ENCODE results near the gene OCLN.
"Not testable (repeated sequence)": the region's sequence is repeated elsewhere in the genome, so short reads cannot be mapped to it uniquely, and the experiment has no call there.

OCLN gene

DNA sequence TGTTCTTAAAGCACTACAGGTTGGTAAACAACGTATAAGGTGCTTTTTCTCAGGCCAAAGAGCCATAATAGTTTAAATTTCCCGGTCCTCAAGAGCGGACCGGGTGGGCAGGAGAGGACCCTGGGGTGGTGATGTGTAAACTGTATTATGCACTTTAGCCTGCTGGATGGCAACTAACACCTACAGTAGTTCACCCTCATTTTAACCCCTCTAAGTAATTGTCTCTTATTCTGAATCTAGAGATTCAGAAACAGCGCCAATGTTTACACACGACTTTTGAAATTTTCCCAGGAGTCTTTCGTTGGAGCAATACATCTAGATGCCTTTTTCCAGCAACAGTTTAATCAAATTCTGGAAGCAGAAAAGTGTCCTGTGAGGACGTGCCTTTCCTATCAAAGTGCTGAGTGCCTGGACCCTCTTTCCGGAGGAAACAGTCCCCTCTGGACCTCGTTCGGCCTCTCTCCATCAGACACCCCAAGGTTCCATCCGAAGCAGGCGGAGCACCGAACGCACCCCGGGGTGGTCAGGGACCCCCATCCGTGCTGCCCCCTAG lies 676 bp upstream of the OCLN start:
- DNase-seq, result no peak

DNA sequence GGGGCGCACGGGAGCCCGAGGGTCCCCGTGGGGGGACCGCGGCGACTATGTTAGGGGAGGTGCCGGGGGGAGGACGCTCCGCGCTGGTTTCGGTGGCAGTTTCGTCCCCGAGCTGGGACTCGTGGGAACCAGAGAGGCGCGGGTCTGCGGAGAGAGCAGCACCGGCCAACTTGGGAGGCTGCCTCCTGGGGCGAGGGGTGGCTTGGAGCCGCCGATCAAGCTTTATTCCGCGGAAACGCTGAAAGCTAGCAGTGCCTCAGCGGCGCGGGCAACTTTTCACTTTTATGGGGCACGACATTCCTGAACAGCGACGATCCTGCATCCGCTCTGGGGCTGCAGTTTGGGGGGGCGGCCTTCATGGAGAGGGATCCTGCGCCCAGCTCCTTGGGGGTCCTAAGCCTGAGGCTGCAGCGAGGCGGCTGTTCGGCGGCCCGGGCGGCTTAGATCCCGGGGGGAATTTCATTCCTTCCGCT lies 369 bp downstream of the OCLN start:
- no peak for DNase-seq

DNA sequence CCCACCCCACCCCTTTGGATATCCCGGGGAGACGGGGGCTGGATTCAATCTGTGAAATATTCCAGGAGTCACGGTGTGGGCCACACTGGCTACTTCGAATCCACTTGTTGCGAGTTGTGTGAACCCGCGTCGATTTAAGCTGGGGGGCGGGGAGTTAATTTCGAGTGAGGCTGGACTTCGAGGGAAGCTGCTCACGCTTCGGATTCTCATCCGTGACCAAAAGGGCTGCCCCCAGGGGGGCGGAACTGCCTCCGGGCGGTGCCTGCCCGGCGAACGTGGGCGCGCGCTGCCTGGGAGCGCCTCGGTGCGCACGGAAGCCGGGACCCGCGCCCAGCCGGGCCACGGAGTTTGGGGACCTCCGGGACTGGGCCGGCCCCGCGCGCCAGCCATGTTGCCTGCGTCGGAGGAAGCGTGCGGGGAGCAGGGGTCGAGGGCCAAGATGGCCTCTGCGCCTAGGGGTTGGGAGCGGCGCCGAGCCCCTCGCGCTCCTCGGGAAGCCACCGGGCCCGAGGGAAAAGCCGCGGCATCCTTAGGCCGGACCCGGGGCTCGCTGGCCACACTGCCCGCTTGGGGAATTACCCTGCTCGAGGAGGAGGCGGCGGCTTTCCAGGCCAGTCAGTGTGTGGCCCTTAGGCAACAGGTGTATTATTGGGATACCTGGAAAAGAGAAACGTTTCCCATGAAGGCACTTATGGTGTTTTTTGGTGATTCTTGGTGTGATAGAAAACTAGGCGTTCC lies 975 bp downstream of the OCLN start:
- no peak for DNase-seq

DNA sequence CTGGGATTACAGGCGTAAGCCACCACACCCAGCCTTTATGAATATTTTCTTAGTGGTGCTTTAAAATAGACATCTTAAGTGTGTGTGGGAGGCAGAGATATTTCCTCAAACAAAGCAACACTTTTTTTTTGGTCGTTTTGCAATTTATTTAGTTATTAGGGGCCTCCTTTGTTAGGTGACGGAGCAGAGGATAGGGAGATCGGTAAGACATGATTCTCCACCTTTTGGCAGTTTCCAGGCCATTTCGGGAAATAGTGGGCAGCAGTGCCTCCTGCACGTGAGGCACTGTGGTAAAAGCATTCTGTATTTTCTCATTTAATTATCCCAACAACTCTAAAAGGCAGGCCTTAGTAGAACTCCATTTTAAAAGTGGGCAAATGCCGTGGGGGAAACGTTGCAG lies 1.9 kb downstream of the OCLN start:
- DNase-seq, result no peak

DNA sequence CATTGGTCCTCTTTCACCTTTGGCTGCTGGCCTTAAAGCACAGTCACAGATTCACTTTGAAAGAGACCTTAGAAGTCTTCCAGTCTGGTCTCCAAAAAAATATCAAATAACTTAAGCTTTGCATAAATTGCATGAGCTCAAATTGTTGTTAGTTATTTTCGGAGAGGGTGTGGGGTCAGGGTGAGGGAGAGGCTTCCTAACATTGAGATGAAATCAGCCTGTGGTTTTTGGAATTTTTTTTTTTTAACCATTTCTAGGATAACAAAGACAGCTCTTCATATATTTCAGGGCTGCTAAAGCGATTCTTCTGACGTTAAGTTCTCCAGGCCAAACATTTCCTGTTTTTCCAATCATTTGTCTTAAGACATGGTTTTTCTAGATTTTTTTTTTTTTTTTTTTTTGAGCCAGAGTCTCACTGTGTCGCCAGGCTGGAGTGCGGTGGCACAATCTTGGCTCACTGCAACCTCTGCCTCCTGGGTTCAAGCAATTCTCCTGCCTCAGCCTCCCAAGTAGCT lies 4.5 kb downstream of the OCLN start:
- no peak for DNase-seq

DNA sequence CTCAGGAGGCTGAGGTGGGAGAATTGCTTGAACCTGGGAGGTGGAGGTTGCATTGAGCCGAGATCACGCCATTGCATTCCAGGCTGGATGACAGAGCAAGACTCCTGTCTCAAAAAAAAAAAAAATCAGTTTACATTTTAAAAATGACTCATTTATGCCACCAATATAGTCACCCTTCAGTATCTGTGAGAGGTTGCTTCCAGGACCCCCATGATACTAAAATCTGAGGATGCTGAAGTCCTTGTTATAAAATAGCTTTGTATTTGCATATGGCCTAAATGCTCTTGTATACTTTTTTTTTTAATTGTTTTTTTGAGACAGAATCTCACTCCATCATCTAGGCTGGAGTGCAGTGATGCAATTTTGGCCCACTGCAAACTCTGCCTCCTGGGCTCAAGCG lies 5.8 kb downstream of the OCLN start:
- no peak for DNase-seq

DNA sequence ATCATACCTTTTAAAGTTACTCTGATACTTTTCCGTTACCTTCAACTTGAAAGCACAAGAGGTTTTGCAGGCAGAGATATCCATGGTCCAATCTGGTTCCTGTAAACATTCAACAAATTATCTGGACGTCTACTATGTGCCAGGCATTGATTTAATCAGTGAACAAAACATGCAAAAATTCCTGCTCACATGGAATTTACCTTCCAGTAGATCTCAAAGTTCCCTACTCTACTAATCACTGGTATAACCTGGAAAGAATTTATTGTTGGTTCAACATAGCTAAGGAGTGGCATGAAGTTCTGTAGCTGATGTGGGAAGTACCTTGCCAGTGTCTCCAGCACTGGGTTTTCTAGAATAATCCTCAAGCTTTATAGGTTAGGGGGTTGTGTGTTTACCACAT lies 9.8 kb downstream of the OCLN start:
- no peak for DNase-seq

DNA sequence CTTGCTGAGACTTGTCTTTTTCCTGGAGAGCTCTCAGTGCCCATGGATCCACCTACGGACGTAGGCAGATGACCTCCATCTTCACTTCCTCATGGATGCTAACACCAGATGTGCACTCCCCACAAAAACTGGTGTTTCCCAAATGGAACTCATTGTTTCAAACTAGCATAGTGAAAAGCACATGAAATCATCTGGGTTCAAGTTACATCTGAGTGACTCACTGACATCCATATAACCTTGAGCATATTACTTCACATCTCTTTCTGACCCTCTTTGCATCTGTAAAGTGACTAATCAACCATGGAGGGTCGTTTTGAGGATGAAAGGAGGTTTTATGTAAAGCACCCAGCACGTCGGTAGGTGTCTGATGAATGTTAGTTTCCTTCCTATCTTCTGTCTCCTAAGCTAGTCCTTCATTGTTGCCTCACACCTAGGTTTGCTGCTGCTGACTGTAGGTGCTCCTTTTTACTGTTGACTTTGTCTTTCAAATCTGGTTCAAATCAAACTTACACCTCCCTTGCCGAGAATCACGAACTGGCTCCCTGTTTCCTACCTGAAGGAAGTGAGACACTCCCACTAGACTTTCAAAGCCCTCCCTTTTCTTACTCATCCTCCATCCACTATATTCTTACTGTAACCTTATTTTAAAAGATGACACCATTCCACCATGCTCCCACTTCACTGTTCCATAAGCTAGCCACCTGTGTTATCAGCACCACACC lies 10.3 kb downstream of the OCLN start:
- no peak for DNase-seq

DNA sequence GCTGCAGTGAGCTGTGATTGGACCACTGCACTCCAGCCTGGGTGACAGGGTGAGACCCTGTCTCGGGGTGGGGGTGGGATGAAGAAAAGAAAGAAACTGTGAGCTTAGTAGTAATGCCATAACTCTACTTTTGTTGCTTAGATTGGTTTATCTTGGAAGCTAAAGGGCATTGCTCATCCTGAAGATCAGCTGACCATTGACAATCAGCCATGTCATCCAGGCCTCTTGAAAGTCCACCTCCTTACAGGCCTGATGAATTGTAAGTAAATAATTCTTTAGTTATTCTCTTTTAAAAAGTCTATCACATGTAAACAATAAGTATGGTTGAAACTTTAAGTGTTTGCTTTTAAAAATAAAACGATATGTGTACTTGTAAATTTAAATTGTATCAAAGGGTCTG lies 11.4 kb downstream of the OCLN start:
- DNase-seq, result no peak

DNA sequence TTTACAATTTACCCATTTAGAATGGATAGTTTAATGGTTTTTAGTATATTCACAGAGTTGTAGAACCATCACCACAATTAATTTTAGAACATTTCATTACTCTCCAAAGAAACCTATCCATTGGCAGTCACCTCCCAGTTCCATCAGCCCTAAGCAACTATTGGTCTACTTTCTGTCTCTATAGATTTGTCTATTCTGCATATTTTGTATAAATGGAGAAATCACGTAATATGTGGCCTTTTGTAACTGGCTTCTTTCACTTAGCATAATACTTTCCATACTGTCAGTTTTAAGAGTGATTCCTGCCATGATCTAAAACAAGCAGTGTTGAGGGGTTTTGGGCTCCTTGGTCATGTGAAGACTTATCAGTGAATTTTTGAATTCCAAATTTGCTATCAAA lies 12.7 kb downstream of the OCLN start:
- DNase-seq, result no peak

DNA sequence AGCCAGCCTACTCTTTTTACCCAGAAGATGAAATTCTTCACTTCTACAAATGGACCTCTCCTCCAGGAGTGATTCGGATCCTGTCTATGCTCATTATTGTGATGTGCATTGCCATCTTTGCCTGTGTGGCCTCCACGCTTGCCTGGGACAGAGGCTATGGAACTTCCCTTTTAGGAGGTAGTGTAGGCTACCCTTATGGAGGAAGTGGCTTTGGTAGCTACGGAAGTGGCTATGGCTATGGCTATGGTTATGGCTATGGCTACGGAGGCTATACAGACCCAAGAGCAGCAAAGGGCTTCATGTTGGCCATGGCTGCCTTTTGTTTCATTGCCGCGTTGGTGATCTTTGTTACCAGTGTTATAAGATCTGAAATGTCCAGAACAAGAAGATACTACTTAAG lies 16.6 kb downstream of the OCLN start:
- no peak for DNase-seq

DNA sequence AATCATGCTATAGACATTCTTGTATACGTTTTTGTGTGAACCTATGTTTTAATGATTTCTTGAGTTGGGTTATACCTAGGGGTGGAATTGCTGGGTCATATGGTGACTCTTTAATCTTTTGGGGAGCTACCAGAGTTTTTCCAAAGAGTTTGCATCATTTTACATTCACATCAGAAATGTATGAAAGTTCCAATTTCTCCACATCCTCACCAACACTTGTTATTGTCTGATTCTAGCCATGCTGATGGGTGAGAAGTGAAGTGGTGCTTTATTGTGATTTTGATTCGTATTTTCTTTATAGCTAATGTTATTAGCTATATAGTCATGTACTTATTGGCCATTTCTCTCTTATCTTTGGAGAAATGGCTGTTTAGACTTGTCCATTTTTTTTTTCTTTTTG lies 18.1 kb downstream of the OCLN start:
- DNase-seq, result no peak

DNA sequence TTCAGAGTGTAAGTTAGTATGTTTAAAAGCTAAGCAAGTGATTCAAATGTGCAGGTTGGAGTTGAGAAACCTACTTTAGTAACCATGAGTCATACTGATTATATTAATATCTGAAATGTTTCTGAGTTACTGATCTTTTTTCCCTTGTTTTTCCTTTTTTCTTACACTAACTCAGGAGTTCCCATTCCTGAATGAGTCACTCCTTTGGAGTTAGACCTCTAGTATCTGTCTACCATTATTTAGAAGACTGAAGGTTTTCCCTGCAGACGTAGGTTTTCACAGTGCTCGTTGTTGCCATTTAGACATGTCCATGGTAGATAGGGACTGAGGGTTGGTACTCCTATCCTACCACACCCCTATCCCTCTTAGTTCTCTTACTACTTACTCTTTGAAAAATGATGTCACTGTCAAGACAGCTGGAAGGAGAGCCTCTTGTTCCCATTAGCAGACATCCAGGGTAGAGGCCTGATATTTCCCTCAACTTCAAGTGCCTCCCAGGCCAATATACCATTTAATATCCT lies 20.2 kb downstream of the OCLN start:
- no peak for DNase-seq

DNA sequence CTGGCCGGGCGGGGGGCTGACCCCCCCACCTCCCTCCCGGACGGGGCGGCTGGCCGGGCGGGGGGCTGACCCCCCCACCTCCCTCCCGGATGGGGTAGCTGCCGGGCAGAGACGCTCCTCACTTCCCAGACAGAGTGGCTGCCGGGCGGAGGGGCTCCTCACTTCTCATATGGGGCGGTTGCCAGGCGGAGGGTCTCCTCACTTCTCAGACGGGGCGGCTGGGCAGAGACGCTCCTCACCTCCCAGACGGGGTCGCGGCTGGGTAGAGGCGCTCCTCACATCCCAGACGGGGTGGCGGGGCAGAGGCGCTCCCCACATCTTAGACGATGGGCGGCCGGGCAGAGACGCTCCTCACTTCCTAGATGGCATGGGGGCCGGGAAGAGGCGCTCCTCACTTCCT lies 23.0 kb downstream of the OCLN start:
- DNase-seq, result not testable (repeated sequence)

DNA sequence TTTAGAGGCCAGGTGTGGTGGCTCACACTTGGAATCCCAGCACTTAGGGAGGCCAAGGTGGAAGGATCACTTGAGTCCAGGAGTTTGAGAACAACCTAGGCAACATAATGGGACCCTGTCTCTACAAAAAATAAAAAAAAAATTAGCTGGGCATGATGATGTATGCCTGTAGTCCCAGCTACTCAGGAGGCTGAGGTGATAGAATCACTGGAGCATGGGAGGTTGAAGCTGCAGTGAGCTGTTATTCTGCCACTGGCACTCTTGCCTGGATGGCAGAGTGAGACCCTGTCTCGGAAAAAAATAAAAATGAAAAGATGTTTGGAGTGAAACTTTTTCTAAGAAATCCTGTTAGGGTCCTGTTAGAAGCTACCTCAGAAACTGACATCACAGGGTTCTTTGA lies 24.2 kb downstream of the OCLN start:
- DNase-seq, result no peak

DNA sequence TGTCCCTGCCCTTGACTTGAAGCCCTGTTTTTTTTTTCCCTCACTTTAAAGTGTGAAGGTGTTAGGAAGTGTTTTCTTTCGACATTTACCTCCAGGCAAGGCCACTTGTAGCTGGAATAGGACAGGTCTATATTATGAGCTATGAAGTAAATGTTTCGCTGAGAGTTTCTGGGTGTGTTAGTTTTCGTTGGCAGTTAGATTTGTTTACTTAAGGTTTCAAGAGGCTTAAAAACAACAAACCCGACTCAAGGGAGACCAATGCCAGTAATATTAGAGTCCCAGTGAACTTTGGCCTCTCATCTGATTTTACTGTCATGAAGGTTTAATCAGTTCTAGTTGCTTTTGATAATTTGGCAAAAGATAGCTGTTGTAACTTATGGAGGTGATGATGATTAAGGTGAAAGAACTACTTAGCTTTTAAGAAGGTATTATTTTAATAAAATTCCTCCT lies 25.2 kb downstream of the OCLN start:
- DNase-seq, result no peak

DNA sequence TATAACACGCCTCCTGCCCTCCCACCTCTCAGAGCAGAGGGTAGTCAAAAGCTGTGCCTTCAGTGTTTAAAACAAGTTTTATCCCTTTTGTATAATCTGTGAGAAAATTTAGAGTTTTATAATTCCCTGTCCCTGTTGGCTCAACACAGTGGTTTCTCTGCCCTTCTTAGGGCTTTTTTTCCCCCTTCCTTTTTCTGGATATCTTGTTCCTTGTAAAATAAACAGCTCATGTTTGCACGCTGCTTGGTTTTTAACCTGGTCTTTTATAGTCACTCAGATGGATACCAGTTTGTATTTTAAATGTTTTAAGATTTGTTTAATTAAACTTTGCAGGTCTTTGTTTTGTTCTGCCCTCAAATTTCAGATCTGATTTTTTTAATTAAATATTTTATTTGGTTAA lies 26.7 kb downstream of the OCLN start:
- no peak for DNase-seq

DNA sequence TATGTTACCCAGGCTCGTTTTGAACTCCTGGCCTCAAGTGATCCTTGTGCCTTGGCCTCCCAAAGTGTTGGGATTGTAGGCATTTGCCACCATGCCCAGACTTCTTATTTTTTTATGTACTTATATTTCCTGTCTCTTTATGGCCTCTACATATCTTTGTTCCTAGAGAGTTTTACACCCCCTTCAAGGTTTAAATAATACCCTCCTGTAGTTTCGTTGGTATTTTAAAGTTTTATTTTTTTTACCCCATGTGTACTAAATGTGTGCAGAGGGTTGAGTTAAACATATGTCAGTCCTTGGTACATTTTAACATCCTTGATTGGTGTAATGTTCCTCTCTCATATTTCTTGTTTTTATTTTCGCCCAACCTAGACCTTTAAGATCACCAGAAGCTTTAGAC lies 29.4 kb downstream of the OCLN start:
- no peak for DNase-seq

DNA sequence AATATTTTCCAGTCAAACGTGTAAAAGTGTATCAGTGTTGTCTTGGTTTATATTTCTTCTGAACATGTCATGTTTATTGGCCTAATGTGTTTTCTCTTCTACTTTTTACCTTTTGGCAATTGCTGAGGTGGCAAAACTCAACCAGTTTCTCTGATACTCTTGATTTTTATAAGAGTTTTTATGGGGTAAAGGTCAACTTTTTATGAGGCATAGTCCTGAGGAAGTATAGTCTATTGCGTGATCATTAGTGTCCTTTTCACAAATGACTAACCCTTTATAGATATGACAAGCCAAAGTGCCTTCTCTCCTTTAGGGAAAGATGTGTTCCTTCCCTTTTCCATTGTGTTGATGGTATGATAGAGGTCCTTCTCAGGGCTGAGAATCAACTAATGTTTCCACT lies 32.9 kb downstream of the OCLN start:
- DNase-seq, result no peak

DNA sequence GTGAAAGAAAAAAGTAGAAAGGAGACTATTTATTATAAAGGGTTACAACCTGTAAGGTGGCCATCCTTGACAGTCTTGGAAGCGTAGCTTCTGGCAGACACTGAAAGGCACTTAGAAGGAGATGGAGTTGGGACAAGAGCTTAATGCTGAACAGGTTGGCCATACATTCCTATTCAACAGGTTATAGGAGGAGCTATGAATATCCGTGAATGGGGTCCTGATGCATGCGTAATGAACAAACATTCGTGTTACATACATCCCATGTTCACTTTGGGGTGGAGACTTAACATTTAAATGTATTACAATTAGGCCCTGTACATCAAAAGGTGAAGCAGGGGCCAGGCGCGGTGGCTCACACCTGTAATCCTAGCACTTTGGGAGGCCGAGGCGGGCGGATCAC lies 34.1 kb downstream of the OCLN start:
- DNase-seq, result no peak

DNA sequence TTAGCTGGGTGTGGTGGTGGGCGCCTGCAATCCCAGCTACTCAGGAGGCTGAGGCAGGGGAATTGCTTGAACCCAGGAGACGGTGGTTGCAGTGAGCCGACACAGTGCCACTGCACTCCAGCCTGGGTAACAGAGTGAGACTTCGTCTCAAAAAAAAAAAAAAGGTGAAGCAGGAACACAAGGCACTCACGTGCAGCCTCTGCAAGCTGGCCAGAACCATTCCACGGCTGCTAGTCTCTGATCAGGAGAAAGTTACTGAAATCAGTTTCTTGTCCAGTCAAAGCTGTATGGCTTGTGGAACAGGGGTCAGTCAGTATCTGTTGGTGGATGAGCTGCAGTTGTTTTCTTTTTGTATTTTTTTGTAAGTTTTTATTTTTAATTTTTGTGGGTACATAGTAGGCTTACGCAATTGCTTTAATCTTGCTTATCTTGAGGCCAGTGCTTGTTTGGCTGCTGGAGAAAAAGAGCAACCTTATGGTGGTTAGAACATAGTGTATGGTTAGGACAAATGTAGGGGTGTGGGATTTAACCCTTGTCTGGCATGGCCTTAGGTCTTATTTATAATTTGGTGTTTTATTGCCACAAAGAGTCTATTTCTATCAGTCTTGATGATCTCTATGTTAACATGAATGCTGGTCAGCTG lies 34.7 kb downstream of the OCLN start:
- DNase-seq, result no peak

DNA sequence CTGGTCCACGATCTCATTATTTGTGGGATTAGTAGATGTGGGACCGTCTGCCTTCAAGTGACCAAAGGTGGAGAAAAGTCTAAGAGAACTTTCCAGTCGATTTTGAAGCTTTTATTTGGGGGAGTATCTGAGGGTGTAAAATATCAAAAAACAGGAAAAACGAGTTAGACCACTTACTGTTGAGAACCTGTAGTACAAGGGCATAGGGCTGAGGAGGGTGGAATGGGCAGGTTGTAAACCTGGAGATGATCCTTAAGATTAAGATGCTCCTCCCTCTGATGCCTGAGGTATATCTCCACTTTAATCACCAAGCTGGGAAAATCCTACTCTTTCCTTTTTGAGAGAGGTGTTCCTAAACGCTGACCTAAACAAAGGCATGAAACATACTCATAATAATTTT lies 35.4 kb downstream of the OCLN start:
- no peak for DNase-seq

DNA sequence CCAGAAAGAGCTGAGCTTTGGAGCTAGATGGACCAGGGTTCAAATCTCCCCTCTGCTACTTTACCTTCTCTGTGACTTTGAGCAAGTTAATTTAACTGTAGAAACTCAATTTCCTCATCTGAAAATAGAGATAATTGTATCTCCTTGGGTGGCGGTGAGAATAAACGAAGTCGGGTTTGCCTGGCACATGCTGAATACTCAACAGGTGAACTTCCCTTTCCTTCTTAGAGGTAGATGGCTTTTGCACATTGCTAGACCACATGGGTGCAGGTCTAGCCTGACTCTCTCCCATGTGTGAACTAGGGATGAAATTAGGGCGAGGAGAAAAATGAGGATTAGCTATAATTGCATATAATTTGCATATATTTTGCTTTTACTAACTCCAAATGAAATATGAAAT lies 36.0 kb downstream of the OCLN start:
- DNase-seq, result no peak

Measured in CD4-positive, alpha-beta T cell treated with Interleukin-4 for 1 hour (primary cell).